ENCODE results near the gene DHFR.

DHFR gene

DNA sequence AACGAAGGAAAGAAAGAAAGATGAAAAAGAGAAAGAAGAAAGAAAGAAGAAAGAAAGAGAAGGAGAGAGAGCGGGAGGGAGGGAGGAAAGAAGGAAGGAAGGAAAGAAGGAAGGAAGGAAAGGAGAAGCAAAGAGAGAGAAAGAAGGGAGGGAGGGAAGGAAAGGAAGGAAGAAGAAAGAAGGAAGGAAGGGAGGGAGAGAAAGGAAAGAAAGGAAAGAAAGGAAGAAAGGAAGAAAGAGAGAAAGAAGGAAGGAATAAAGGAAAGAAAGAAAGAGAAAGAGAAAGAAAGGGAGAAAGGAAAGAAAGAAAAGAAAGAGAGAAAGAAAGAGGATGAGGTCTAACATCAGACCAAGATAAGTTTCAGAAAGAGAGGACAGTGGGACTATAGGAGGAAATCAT, 75.7 kb downstream of the DHFR start:
- no peak overlapping the region for H3K27ac ChIP-seq
- TF ChIP-seq ZFX (IDR thresholded peaks at IDR 0.05; ENCODE audit: borderline replicate concordance), result no peak
- TF ChIP-seq, protein P1, sequence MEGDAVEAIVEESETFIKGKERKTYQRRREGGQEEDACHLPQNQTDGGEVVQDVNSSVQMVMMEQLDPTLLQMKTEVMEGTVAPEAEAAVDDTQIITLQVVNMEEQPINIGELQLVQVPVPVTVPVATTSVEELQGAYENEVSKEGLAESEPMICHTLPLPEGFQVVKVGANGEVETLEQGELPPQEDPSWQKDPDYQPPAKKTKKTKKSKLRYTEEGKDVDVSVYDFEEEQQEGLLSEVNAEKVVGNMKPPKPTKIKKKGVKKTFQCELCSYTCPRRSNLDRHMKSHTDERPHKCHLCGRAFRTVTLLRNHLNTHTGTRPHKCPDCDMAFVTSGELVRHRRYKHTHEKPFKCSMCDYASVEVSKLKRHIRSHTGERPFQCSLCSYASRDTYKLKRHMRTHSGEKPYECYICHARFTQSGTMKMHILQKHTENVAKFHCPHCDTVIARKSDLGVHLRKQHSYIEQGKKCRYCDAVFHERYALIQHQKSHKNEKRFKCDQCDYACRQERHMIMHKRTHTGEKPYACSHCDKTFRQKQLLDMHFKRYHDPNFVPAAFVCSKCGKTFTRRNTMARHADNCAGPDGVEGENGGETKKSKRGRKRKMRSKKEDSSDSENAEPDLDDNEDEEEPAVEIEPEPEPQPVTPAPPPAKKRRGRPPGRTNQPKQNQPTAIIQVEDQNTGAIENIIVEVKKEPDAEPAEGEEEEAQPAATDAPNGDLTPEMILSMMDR (IDR thresholded peaks at IDR 0.05), result no peak

- TF ChIP-seq, protein P1 (IDR thresholded peaks at IDR 0.05), result no peak
- TF ChIP-seq ZFX (IDR thresholded peaks at IDR 0.05; ENCODE audit: borderline replicate concordance), result no peak
- H3K27ac ChIP-seq, result no peak overlapping the region
These were observed 77.1 kb downstream of the DHFR start for GRCh38 chr5:80577707-80578106.

- no peak for TF ChIP-seq ZFX (IDR thresholded peaks at IDR 0.05; ENCODE audit: borderline replicate concordance)
- TF ChIP-seq, protein P1 (IDR thresholded peaks at IDR 0.05), result no peak
- H3K27ac ChIP-seq, result no peak overlapping the region
These were observed 78.4 kb downstream of the DHFR start for GRCh38 chr5:80576383-80576782.
